Measurements from ENCODE around the gene ALKBH6.

The ALKBH6 gene

GRCh38 chr19:36028313-36029041 lies 14.5 kb upstream of the ALKBH6 start:
- DNase-seq (ENCODE audit: low read depth) = no peak
- TF ChIP-seq CTCF (IDR thresholded peaks at IDR 0.05; ENCODE audit: low read depth, low read length, missing control alignments) = no peak
- H3K4me3 ChIP-seq (ENCODE audit: low read depth, low read length) = no peak overlapping the region

- no peak for TF ChIP-seq CTCF (IDR thresholded peaks at IDR 0.05; ENCODE audit: low read depth, low read length, missing control alignments)
- DNase-seq (ENCODE audit: low read depth) = no peak
- H3K4me3 ChIP-seq (ENCODE audit: low read depth, low read length) = no peak overlapping the region
These were observed 13.7 kb upstream of the ALKBH6 start for GRCh38 chr19:36027696-36028095.

- no peak overlapping the region for H3K4me3 ChIP-seq (ENCODE audit: low read depth, low read length)
- TF ChIP-seq CTCF (IDR thresholded peaks at IDR 0.05; ENCODE audit: low read depth, low read length, missing control alignments) = no peak
- DNase-seq (ENCODE audit: low read depth) = no peak
These were observed 12.3 kb upstream of the ALKBH6 start for GRCh38 chr19:36026091-36026876.

DNA sequence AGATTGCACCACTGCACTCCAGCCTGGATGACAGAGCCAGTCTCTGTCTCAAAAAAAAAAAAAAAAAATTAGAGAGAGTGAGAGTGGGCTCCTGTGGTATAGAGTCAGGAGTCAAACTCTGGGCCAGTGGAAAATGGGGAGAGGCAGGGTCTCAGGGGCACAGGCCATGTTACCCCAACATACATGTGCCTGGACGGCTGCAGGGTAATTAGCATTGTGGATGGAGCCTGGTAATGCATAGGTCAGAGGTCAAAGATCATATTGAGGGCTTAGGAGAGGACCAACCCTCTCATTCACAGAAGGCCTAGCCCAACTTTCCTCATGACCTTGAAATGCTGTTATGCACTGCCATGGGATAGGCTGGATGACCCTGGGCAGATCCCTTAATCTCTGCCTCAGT lies 11.5 kb upstream of the ALKBH6 start:
- no peak for DNase-seq (ENCODE audit: low read depth)
- no peak overlapping the region for H3K4me3 ChIP-seq (ENCODE audit: low read depth, low read length)
- TF ChIP-seq CTCF (IDR thresholded peaks at IDR 0.05; ENCODE audit: low read depth, low read length, missing control alignments) = no peak

- no peak for DNase-seq (ENCODE audit: low read depth)
- no peak overlapping the region for H3K4me3 ChIP-seq (ENCODE audit: low read depth, low read length)
- no peak for TF ChIP-seq CTCF (IDR thresholded peaks at IDR 0.05; ENCODE audit: low read depth, low read length, missing control alignments)
These were observed 9.4 kb upstream of the ALKBH6 start for GRCh38 chr19:36023432-36023831.

DNA sequence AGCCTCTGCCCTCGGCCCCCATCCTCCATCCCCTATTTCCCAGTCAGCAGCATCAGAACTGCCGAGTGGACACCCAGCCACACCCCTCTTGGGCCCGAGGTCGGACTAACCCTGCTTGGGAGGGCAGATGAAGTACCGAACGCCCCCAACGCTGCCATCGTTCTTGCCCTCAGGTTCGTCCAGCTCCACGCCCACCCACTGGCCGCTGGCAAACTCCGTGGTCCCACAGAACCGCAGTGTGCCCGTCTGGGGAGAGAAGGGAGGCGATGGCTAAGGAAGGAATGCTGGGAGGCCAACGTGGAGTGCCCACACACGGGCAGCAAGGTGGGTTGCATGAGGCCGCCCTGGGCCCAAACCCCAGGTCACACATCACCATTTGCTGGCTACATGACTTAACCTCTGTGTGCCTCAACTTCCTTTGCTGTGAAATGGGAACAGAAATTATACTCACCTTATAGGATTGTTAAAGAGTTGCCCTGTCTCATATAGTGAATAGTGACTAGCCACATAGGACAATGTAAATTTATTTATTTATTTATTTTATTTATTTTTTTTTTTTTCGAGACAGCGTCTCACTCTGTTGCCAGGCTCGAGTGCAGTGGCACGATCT lies 5.2 kb upstream of the ALKBH6 start:
- no peak overlapping the region for H3K4me3 ChIP-seq (ENCODE audit: low read depth, low read length)
- no peak for TF ChIP-seq CTCF (IDR thresholded peaks at IDR 0.05; ENCODE audit: low read depth, low read length, missing control alignments)
- no peak for DNase-seq (ENCODE audit: low read depth)
